Measurements from ENCODE around the gene PPARGC1A. TPM values are rescaled to one million over a fixed set of nuclear protein-coding genes. Genes with fewer than 3 reads are reported as not detected.

The PPARGC1A gene
- total and polyA plus RNA-seq, 2 donors (not counting 1 experiment from before 2014, with no cell fraction given), result not detected

- Histone ChIP-seq H2AFZ (ENCODE audit: insufficient read depth, low read depth, low read length, poor library complexity, severe bottlenecking) (no peak overlapping the region), H3K4me3 (ENCODE audit: control extremely low read depth in 1 of 5, extremely low read depth in 1 of 5, insufficient read depth in 1 of 5, low read depth in 2 of 5, low read length in 4 of 5) (no peak overlapping the region), H3K4me1 (ENCODE audit: control insufficient read depth in 2 of 2, insufficient read depth in 2 of 2, low read length in 2 of 2) (no peaks in the 10 kb centered on the region), H3K79me2 (ENCODE audit: control insufficient read depth, insufficient read depth, low read length) (no peaks in the 10 kb centered on the region), H3K9ac (ENCODE audit: low read length) (no peak overlapping the region), H4K20me1 (ENCODE audit: control insufficient read depth, insufficient read depth, low read length, poor library complexity, severe bottlenecking) (no peaks in the 10 kb centered on the region), H3K27ac (ENCODE audit: low read length in 2 of 2) (no peak overlapping the region), H3K9me3 (ENCODE audit: control extremely low read depth in 1 of 3, control insufficient read depth in 2 of 3, insufficient read depth in 1 of 3, low read length in 2 of 3) (no peaks in the 10 kb centered on the region), H3K4me2 (replicated peaks; ENCODE audit: low read depth, low read length, poor library complexity, severe bottlenecking) (no peak overlapping the region), H3K36me3 (replicated peaks in 1 of 2; ENCODE audit: control extremely low read depth in 1 of 2, control insufficient read depth in 1 of 2, extremely low read depth in 1 of 2, insufficient read depth in 2 of 2, low read length in 1 of 2) (no peaks in the 10 kb centered on the region), H3K27me3 (replicated peaks in 1 of 4; ENCODE audit: control extremely low read depth in 1 of 4, control insufficient read depth in 3 of 4, insufficient read depth in 4 of 4, low read length in 3 of 4) (no peaks in the 10 kb centered on the region)
- Mint-ChIP-seq H3K9me3 (ENCODE audit: insufficient read depth) (no peaks in the 10 kb centered on the region), H3K27ac (no peak overlapping the region), H3K27me3 (no peaks in the 10 kb centered on the region), H3K4me1 (no peaks in the 10 kb centered on the region), H3K4me3 (no peak overlapping the region)
- ChIA-PET POLR2A (no interaction called here), CTCF (no interaction called here)
- intact Hi-C loops (cut with micrococcal nuclease), result no loop called here
- TF ChIP-seq EZH2 (IDR thresholded peaks at IDR 0.05; ENCODE audit: borderline replicate concordance, insufficient read depth, low read depth, low read length, poor library complexity, severe bottlenecking) (no peak), CTCF (IDR thresholded peaks at IDR 0.05) (no peak)
- DNase-seq (no peak), ATAC-seq (ENCODE audit: low read depth) (no peak)
- 71% methylated on average over 1 of the region's 5 CpGs for WGBS (ENCODE audit: insufficient coverage)
Measured at GRCh38 chr4:23882976-23883531, 6.8 kb downstream of the PPARGC1A start.

- Histone ChIP-seq H3K4me1 (ENCODE audit: control insufficient read depth in 2 of 2, insufficient read depth in 2 of 2, low read length in 2 of 2) (no peaks in the 10 kb centered on the region), H3K79me2 (ENCODE audit: control insufficient read depth, insufficient read depth, low read length) (no peaks in the 10 kb centered on the region), H3K9ac (ENCODE audit: low read length) (no peak overlapping the region), H2AFZ (ENCODE audit: insufficient read depth, low read depth, low read length, poor library complexity, severe bottlenecking) (no peak overlapping the region), H3K9me3 (ENCODE audit: control extremely low read depth in 1 of 3, control insufficient read depth in 2 of 3, insufficient read depth in 1 of 3, low read length in 2 of 3) (no peaks in the 10 kb centered on the region), H3K27ac (ENCODE audit: low read length in 2 of 2) (no peak overlapping the region), H4K20me1 (ENCODE audit: control insufficient read depth, insufficient read depth, low read length, poor library complexity, severe bottlenecking) (no peaks in the 10 kb centered on the region), H3K4me2 (replicated peaks; ENCODE audit: low read depth, low read length, poor library complexity, severe bottlenecking) (no peak overlapping the region), H3K4me3 (ENCODE audit: control extremely low read depth in 1 of 5, extremely low read depth in 1 of 5, insufficient read depth in 1 of 5, low read depth in 2 of 5, low read length in 4 of 5) (no peak overlapping the region), H3K36me3 (replicated peaks in 1 of 2; ENCODE audit: control extremely low read depth in 1 of 2, control insufficient read depth in 1 of 2, extremely low read depth in 1 of 2, insufficient read depth in 2 of 2, low read length in 1 of 2) (no peaks in the 10 kb centered on the region), H3K27me3 (replicated peaks in 1 of 4; ENCODE audit: control extremely low read depth in 1 of 4, control insufficient read depth in 3 of 4, insufficient read depth in 4 of 4, low read length in 3 of 4) (no peaks in the 10 kb centered on the region)
- ATAC-seq (ENCODE audit: low read depth), result no peak
- 90% methylated on average over 2 of the region's 8 CpGs for WGBS (ENCODE audit: insufficient coverage)
- DNase-seq, result no peak
- no peak overlapping the region for H3K4me3 Mint-ChIP-seq
- intact Hi-C loops (cut with micrococcal nuclease), result no loop called here
- TF ChIP-seq EZH2 (IDR thresholded peaks at IDR 0.05; ENCODE audit: borderline replicate concordance, insufficient read depth, low read depth, low read length, poor library complexity, severe bottlenecking), result no peak
- TF ChIP-seq CTCF (IDR thresholded peaks at IDR 0.05), result no peak
- ChIA-PET CTCF (no interaction called here), POLR2A (no interaction called here)
- no peaks in the 10 kb centered on the region for H3K9me3 Mint-ChIP-seq (ENCODE audit: insufficient read depth)
- no peak overlapping the region for H3K27ac Mint-ChIP-seq
- no peaks in the 10 kb centered on the region for H3K27me3 Mint-ChIP-seq
- no peaks in the 10 kb centered on the region for H3K4me1 Mint-ChIP-seq
Measured at GRCh38 chr4:23881674-23882337, 8.0 kb downstream of the PPARGC1A start.

All from B cell (primary cell).